GM18505 (cell line): Measurements from ENCODE around the gene PKNOX1.
"Not testable (repeated sequence)": the region's sequence is repeated elsewhere in the genome, so short reads cannot be mapped to it uniquely, and the experiment has no call there.

ENCODE experiments used
- ATAC-seq: cut with Tn5 transposase; IDR thresholded peaks from one replicate; pipeline ENCODE4 v1.9.1; 2021; ENCODE audit not compliant: unreplicated experiment
- POLR2A ChIP-seq: IDR thresholded peaks from 4 replicates; pipeline ENCODE4 v1.6.1; 2011; ENCODE audit warnings: borderline replicate concordance; ENCODE audit not compliant: insufficient read depth, insufficient read length; ENCODE audit errors: extremely low read depth

Gene PKNOX1

DNA sequence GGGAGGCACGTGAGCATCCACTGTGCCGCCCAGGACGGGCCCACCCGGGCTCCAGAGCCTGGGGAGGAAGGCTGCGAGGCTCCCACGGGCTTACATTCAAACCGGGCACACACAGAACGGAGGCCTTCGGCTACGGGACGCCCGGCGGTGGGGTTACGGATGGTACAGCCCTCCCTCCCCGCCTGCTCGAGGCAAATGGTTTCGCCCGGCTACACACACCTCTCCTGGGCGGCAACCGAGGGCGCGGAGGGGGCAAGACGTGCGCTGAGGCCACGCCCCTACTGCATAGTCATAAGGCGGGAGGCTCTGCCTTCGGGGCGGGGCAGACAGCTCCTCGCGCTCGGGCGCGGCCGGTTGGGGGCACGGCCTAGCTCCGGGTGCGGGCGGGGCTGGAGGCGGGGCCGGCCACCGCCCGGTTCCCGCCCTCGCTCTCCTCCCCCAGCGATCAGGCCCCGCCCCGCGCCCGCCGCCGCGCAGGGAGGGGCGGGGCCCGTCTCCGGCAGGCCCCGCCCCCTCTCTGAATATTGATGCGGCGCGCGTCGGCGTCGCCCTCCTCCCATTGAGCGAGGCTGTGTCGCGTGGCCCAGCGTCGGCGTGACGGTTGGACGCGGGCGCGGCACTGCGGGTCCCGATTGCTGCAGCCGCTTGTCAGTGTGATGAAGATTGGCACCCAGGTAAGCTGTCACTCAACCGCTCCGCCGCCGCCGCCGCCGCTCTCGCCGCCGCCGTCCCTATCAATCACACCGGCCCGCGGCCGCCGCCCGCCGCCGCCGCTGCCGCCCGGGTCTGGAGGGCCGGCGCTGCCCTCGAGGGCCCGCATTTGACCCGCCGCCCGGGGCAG, at the start of gene PKNOX1:
Gene PKNOX1 (plus strand): TSS at position 572 of the 841 bp plus-strand sequence. CDS start 29,820 bp downstream, outside the sequence.
- peak; percentile 53 for TF ChIP-seq POLR2A
- peak; percentile 81 for ATAC-seq

- ATAC-seq, result no peak
- TF ChIP-seq POLR2A, result no peak
Observed at GRCh38 chr21:42925114-42925926, 49.0 kb upstream of the PKNOX1 start, which contains the start of gene ERVH48-1. ERVH48-1 (minus strand) TSS chr21:42925630; CDS start chr21:42919006, 6,624 bp downstream.

DNA sequence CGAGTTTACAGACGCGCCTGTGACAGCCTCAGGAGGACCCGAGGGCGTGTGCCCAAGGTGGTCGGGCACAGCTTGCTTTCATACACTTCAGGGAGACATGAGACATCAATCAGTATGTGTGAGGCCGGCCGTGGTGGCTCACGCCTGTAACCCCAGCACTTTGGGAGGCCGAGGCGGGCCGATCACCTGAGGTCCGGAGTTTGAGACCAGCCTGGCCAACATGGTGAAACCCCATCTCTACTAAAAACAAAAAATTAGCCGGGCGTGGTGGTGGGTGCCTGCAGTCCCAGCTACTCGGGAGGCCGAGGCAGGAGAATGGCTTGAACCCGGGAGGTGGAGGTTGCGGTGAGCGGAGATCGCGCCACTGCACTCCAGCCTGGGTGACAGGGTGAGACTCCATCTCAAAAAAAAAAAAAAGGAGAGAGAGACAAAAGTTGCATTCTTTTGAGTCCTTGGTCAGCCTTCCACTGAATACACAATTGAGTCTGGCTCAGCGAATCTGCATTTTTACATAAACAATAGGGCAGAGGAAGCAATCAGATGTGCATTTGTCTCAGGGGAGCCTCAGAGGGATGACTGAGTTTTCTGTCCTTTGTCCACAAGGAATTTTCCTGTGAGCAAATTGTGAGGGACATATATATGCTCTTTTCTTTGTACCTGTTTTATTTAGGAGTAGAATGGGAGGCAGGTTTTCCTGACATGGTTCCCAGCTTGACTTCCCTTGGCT, 46.7 kb upstream of the PKNOX1 start:
- not testable (repeated sequence) for ATAC-seq

GRCh38 chr21:42929969-42930368, 44.4 kb upstream of the PKNOX1 start:
- no peak for TF ChIP-seq POLR2A
- ATAC-seq, result no peak

DNA sequence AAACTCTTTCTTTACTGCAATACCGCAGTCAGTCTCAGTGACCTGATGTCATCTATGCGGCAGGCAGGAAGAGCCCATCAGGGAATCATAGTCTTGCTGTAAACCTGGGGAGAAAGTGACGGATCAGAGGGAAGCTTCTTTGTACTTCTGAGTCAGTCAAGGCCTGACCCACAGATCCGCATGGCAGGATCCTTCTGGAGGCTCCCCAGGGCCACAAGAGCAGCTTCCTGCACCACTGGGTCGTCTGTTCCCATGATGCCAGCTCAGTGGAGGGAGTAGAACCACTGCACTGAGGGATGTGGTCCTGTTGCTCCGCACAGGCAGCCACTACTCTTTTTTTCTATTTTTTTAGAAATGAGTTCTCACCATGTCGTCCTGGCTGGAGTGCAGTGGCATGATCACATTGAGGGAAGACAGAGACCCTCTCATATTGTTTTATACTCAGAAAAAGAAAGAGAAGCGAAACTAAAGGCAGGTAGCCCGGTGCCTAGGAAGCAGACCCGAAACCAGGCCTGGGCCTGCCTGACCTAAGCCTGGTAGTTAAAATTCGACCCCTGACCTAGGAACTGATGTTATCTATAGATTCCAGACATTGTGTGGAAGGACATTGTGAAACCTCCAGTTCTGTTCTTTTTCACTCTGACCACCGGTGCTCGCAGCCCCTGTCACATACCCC, 42.7 kb upstream of the PKNOX1 start:
- no peak for ATAC-seq
- TF ChIP-seq POLR2A, result no peak

- not testable (repeated sequence) for ATAC-seq
Observed at GRCh38 chr21:42932378-42933136, 41.8 kb upstream of the PKNOX1 start.

DNA sequence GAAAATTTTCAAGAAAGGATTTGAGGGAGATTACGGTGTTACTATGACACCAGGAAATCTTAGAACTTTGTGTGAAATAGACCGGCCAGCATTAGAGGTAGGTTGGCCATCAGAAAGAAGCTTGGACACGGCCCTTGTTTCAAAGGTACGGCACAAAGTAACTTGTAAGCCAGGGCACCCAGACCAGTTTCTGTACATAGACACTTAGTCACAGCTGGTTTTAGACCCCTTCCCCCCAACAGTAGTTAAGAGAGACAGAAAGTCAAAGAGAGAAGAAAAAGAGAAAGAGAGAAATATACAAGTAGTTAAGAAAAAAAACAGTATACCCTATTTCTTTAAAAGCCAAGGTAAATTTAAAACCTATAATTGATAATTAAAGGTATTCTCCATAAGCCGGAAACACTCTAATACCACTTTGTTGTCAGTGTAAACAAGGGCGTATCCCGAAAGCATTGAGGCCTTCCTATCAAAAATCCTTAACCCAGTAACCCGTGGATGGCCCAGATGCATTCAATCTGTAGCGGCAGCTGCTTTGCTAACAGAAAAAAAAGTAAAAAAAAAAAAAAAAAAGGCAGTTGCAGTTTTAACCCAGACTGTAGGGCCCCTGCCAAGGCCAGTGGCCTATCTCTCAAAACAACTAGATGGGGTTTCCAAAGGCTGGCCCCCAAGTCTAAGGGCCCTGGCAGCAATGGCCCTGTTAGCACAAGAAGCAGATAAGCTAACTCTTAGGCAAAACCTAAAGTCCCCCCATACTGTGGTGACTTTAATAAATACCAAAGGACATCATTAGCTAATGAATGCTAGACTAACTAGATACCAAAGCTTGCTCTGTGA, 41.0 kb upstream of the PKNOX1 start:
- ATAC-seq, result not testable (repeated sequence)

DNA sequence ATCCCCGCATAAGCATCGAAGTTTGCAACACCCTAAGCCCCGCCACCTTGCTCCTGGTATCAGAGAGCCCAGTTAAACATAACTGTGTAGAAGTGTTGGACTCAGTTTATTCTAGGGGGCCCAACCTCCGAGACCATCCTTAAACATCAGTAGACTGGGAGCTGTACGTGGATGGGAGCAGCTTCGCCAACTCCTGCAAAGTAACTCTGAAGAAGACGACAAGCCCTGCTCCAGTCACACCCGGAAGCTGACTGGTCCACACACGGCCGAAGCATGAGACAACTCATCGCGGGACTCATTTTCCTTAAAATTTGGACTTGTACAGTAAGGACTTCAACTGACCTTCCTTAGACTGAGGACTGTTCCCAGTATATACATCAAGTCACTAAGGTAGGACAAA, 40.4 kb upstream of the PKNOX1 start:
- ATAC-seq, result not testable (repeated sequence)

DNA sequence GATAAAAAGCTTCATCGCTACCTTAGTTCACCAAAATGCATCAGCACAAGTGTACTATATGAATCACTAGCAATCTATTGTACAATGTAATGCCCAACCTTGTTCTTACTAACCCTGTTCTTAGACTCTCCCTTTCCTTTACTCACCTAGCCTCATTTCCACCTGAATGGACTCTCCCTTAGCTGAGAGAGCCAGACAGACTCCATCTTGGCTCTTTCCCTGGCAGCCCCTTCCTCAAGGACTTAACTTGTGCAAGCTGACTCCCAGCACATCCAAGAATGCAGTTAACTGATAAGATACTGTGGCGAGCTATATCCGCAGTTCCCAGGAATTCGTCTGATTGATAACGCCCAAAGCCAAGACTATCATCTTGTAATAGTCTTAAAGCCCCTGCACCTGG, 38.0 kb upstream of the PKNOX1 start:
- ATAC-seq, result not testable (repeated sequence)

GRCh38 chr21:42937034-42937940, 37.1 kb upstream of the PKNOX1 start:
- ATAC-seq, result not testable (repeated sequence)

- no peak for ATAC-seq
- no peak for TF ChIP-seq POLR2A
Observed at GRCh38 chr21:42937960-42938605, 36.3 kb upstream of the PKNOX1 start.

GRCh38 chr21:42938606-42938995, 35.8 kb upstream of the PKNOX1 start:
- ATAC-seq, result not testable (repeated sequence)
